Smooth muscle cell (in vitro differentiated cells): ENCODE results near the gene USP10. TPM values are rescaled to one million over a fixed set of nuclear protein-coding genes. Genes with fewer than 3 reads are reported as not detected.

Source experiments
- DNase-seq: peaks from one replicate; lab custom pipeline; 2025; ENCODE audit not compliant: unreplicated experiment; lab: John Stamatoyannopoulos, UW
- H2AFZ ChIP-seq: fragments of 200-600 bp; sonication (generic); 2 replicates; pipeline ENCODE4 v1.6.0; 2016; ENCODE audit warnings: antibody characterized with exemption, low read depth, mild to moderate bottlenecking
- H3F3A ChIP-seq: fragments of 200-600 bp; sonication (generic); 2 replicates; pipeline ENCODE4 v1.6.0; 2017; ENCODE audit warnings: antibody characterized with exemption, low read depth
- H3K27ac ChIP-seq: fragments of 200-600 bp; sonication (generic); 2 replicates; pipeline ENCODE4 v1.5.1; 2016; ENCODE audit warnings: low read depth, mild to moderate bottlenecking
- H3K27me3 ChIP-seq: fragments of 200-600 bp; sonication (generic); 2 replicates; pipeline ENCODE4 v1.6.1; 2016; ENCODE audit warnings: low read depth, mild to moderate bottlenecking
- H3K36me3 ChIP-seq: fragments of 200-600 bp; sonication (generic); 2 replicates; pipeline ENCODE4 v1.5.1; 2016; ENCODE audit warnings: low read depth
- H3K4me1 ChIP-seq: fragments of 200-600 bp; sonication (generic); 2 replicates; pipeline ENCODE4 v1.5.1; 2016; ENCODE audit warnings: low read depth
- H3K4me2 ChIP-seq: fragments of 200-600 bp; sonication (generic); 2 replicates; pipeline ENCODE4 v1.6.0; 2016; ENCODE audit warnings: mild to moderate bottlenecking
- H3K4me3 ChIP-seq: fragments of 200-600 bp; sonication (generic); 2 replicates; pipeline ENCODE4 v1.5.1; 2016; ENCODE audit warnings: mild to moderate bottlenecking
- H3K79me2 ChIP-seq: fragments of 200-600 bp; sonication (generic); 2 replicates; pipeline ENCODE4 v1.6.0; 2016; ENCODE audit warnings: low read depth, mild to moderate bottlenecking
- H3K9ac ChIP-seq: fragments of 200-600 bp; sonication (generic); 2 replicates; pipeline ENCODE4 v1.6.0; 2016; ENCODE audit warnings: low read depth
- H3K9me3 ChIP-seq: fragments of 200-600 bp; sonication (generic); replicated peaks from 2 replicates; pipeline ENCODE4 v1.5.1; 2016; ENCODE audit warnings: low read depth
- H4K20me1 ChIP-seq: fragments of 200-600 bp; sonication (generic); 2 replicates; pipeline ENCODE4 v1.6.0; 2016; ENCODE audit warnings: low read depth
- WGBS: methylation state at CpG from one replicate; pipeline ENCODE4 v1.1.7; 2016; ENCODE audit warnings: low lambda C conversion rate; 5-methylcytosine and 5-hydroxymethylcytosine counted together
- polyA plus RNA-seq: library from polyadenylated mRNA; unstranded; fragments of >200 nt; fragmentation: Nextera tagmentation; extraction: Ambion mirVana; gene quantifications from 2 replicates; pipeline ENCODE4 v1.2.1, GENCODE V29; 2016
- total RNA-seq: library from RNA; depleted of rRNA; stranded (reverse); fragments of >200 nt; gene quantifications from 2 replicates; pipeline ENCODE4 v1.2.3, GENCODE V29; 2014
- TF ChIP-seq, protein P1 (sequence below): fragments of 200-600 bp; sonication (generic); IDR thresholded peaks from 2 replicates; pipeline ENCODE4 v1.5.1; 2017; ENCODE audit warnings: borderline replicate concordance, mild to moderate bottlenecking, antibody characterized with exemption; ENCODE audit not compliant: insufficient read depth, poor library complexity, severe bottlenecking

Gene USP10
- total and polyA plus RNA-seq, 2 experiments from 2014 or later = 52.5 to 56.1 TPM

DNA sequence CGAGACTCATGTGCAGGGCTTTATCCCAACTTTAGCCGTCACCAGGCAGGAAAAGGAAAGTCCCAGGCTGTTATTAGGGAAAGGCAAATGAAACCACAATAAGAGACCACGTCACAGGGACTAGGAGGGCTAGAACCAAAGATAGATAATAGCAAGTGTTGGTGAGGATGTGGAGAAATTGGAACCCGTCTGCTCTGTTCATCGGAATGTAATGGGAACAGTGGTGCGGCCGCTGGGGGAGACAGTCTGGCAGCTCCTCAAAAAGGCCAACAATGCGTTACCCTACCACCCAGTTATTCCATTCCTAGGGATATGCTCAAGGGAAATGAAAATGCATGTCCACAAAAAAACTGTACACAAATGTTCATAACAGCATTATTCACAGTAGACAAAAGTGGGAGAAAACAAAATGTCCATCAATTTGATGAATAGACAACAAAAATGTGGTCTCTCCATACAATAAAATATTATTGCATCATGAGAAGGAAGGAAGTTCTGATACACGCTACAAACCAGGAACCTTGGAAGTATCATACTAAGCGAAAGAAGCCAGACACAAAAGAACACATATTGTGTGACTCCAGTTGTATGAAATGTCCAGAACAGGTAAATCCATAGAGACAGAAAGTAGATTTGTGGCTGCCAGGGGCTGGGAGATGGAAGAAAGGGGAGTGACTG is 19.5 kb upstream of the USP10 start:
- H3K9me3 ChIP-seq = no peaks in the 10 kb centered on the region
- no peaks in the 10 kb centered on the region for H3F3A ChIP-seq
- no peak overlapping the region for H2AFZ ChIP-seq
- no peak overlapping the region for H3K27ac ChIP-seq
- H3K27me3 ChIP-seq = no peaks in the 10 kb centered on the region
- H3K36me3 ChIP-seq = no peaks in the 10 kb centered on the region
- H3K4me3 ChIP-seq = no peak overlapping the region
- peaks cover 3% of the 10 kb centered on the region for H3K4me1 ChIP-seq
- no peak overlapping the region for H3K9ac ChIP-seq
- H3K4me2 ChIP-seq = no peak overlapping the region
- no peaks in the 10 kb centered on the region for H4K20me1 ChIP-seq
- 87% methylated on average over 10 of the region's 10 CpGs for WGBS
- TF ChIP-seq, protein P1, sequence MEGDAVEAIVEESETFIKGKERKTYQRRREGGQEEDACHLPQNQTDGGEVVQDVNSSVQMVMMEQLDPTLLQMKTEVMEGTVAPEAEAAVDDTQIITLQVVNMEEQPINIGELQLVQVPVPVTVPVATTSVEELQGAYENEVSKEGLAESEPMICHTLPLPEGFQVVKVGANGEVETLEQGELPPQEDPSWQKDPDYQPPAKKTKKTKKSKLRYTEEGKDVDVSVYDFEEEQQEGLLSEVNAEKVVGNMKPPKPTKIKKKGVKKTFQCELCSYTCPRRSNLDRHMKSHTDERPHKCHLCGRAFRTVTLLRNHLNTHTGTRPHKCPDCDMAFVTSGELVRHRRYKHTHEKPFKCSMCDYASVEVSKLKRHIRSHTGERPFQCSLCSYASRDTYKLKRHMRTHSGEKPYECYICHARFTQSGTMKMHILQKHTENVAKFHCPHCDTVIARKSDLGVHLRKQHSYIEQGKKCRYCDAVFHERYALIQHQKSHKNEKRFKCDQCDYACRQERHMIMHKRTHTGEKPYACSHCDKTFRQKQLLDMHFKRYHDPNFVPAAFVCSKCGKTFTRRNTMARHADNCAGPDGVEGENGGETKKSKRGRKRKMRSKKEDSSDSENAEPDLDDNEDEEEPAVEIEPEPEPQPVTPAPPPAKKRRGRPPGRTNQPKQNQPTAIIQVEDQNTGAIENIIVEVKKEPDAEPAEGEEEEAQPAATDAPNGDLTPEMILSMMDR = no peak
- DNase-seq = no peak
- no peaks in the 10 kb centered on the region for H3K79me2 ChIP-seq

DNA sequence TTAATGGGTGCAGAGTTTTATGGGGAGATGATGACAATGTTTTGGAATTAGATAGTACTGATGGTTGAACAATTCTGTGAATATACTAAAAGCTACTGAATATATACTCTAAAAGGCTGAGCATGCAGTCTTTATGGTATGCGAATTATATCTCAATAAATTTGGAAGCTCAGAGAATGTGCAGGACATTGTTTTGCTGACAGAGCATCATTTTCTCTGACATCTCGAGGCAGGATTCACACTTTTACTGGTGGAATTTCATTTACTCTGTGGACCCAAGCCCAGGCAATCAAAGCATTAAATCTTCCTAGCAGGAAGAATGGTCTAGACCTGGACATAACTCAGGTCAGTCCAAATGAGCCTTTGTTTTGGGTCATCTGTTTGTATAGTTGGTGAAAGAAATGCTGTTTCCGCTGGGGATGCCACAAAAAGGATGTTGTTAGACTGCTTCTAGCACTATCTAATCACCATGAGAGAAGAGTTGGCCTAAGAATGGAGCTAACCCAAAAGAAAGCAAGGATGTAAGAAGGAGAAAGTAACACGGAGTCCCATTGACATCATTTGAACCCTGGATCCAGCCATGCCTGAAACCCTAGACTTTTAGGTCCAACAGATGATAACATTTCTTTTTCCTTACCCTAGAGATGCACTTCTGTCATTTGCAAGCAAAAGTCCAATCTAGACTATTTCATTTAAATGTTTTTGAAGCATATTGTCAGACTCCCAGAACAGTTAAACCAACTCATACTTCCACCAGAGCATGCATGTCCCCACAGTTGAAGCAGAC is 18.8 kb upstream of the USP10 start:
- H2AFZ ChIP-seq = no peak overlapping the region
- no peaks in the 10 kb centered on the region for H3F3A ChIP-seq
- H3K9ac ChIP-seq = no peak overlapping the region
- TF ChIP-seq, protein P1 = no peak
- WGBS = 94% methylated on average over 4 of the region's 4 CpGs
- no peaks in the 10 kb centered on the region for H4K20me1 ChIP-seq
- H3K79me2 ChIP-seq = no peaks in the 10 kb centered on the region
- no peaks in the 10 kb centered on the region for H3K27me3 ChIP-seq
- H3K27ac ChIP-seq = no peak overlapping the region
- no peak overlapping the region for H3K4me2 ChIP-seq
- no peaks in the 10 kb centered on the region for H3K9me3 ChIP-seq
- no peak for DNase-seq
- H3K4me1 ChIP-seq = peaks cover 3% of the 10 kb centered on the region
- H3K36me3 ChIP-seq = no peaks in the 10 kb centered on the region
- no peak overlapping the region for H3K4me3 ChIP-seq

DNA sequence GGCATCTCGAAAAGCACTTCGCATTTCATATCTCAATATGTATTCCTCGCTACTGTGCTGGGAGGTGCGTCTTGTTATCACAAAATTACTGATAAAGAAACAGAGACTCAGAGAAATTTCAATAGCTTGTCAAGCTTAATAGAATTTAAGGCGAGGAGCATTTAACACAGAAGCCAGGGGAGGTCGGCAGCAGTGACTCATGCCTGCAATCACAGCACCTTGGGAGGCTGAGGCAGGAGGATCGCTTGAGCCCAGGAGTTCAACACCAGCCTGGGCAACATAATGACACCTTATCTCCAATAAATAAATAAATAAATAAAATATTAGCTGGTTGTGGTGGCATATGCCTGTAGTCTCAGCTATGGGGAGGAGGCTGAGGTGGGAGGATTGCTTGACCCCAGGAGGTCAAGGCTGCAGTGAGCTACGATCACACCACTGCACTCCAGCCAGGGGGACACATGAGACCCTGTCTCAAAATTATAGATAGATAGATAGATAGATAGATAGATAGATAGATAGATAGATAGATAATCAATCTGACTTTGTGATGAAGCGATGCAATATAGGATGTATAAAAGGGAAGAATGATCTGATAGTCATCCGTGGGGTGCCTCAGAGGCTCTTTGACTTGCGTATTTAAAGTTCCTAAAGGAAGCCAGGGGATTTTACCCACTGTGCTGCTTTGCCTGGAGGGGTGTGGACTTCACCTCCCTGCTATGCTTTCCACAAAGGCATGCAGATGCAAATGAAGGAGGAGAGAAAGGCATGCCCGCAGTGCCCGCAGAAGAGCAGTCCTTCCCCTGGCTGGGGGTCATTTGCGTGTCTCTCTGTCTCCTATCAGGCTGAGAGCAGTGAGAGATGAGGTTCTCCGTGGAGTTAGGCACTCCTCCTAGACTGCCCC is 15.9 kb upstream of the USP10 start:
- H4K20me1 ChIP-seq = no peaks in the 10 kb centered on the region
- no peaks in the 10 kb centered on the region for H3K27me3 ChIP-seq
- no peak overlapping the region for H3K9ac ChIP-seq
- no peaks in the 10 kb centered on the region for H3K36me3 ChIP-seq
- H2AFZ ChIP-seq = no peak overlapping the region
- H3K4me2 ChIP-seq = no peak overlapping the region
- no peaks in the 10 kb centered on the region for H3K9me3 ChIP-seq
- H3K4me1 ChIP-seq = peaks cover 3% of the 10 kb centered on the region
- no peak overlapping the region for H3K27ac ChIP-seq
- 45% methylated on average over 15 of the region's 15 CpGs for WGBS
- no peak overlapping the region for H3K4me3 ChIP-seq
- TF ChIP-seq, protein P1 = no peak
- no peaks in the 10 kb centered on the region for H3F3A ChIP-seq
- H3K79me2 ChIP-seq = no peaks in the 10 kb centered on the region
- no peak for DNase-seq
